Measurements from ENCODE around the gene TMEM30B.

Gene TMEM30B

GRCh38 chr14:61281186-61281947 lies at the start of gene TMEM30B:
Gene TMEM30B, minus strand, starts transcription at chr14:61281338. Its CDS starts 191 bp downstream, at chr14:61281147.
- peak within 1 kb of the TSS; percentile 83 for H3K27ac ChIP-seq
- TF ChIP-seq CTCF (conservative IDR thresholded peaks at IDR 0.05), result no peak

GRCh38 chr14:61330511-61330910 lies 49.4 kb upstream of the TMEM30B start:
- TF ChIP-seq CTCF (conservative IDR thresholded peaks at IDR 0.05), result no peak
- H3K27ac ChIP-seq, result no peak overlapping the region

- no peak for TF ChIP-seq CTCF (conservative IDR thresholded peaks at IDR 0.05)
- no peak overlapping the region for H3K27ac ChIP-seq
These were observed 48.4 kb upstream of the TMEM30B start for GRCh38 chr14:61329478-61330051.

GRCh38 chr14:61328626-61329262 lies 47.6 kb upstream of the TMEM30B start:
- no peak for TF ChIP-seq CTCF (conservative IDR thresholded peaks at IDR 0.05)
- no peak overlapping the region for H3K27ac ChIP-seq

- H3K27ac ChIP-seq, result peak overlapping the region; percentile 44
- no peak for TF ChIP-seq CTCF (conservative IDR thresholded peaks at IDR 0.05)
These were observed 45.7 kb upstream of the TMEM30B start for GRCh38 chr14:61326847-61327246.

- TF ChIP-seq CTCF (conservative IDR thresholded peaks at IDR 0.05), result no peak
- no peak overlapping the region for H3K27ac ChIP-seq
These were observed 45.0 kb upstream of the TMEM30B start for GRCh38 chr14:61326146-61326545.

GRCh38 chr14:61325166-61325565 lies 44.0 kb upstream of the TMEM30B start:
- H3K27ac ChIP-seq, result no peak overlapping the region
- no peak for TF ChIP-seq CTCF (conservative IDR thresholded peaks at IDR 0.05)
